ENCODE data around the gene TMEM19. TPM values are rescaled to one million over a fixed set of nuclear protein-coding genes. Genes with fewer than 3 reads are reported as not detected.
A peak's percentile ranks its signal among the peaks of the same experiment; 100 is the strongest.

Gene TMEM19
- total RNA-seq, 1 experiment from 2014 or later: 18.9 TPM

DNA sequence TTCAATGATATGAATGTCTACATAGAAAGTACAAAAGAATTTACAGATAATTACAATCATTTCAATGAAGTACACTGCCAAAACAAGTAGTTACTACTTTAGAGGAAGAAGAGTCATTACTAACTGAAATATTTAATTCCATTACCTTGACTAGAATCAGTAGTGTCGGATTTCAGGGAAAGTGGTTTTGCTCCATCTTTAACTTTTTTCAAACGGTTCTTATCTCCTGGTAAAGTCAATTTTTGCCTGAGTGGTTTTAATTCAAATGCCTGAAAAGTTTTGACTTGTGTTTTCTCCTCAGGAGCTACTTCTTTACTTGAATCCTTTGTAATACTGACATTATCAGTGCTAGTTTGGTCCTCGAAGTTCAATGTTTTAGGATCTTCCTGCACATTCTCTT lies 29.1 kb upstream of the TMEM19 start:
- H3K27ac ChIP-seq (ENCODE audit: low read depth, low read length): no peak overlapping the region
- no peak overlapping the region for H2AFZ ChIP-seq (ENCODE audit: low read depth, low read length, poor library complexity, severe bottlenecking)
- BruUV-seq (replicated peaks): no TSS peak
- peaks cover 0 to 4% of the 10 kb centered on the region in 2 experiments; a peak in 1 of 4 replicates for H3K9me3 ChIP-seq (ENCODE audit: control insufficient read depth in 1 of 2, insufficient read depth in 1 of 2, low read depth in 1 of 2, low read length in 2 of 2)
- ChIA-PET POLR2A (no interaction called here), CTCF (interaction anchor here (0.6 kb wide), 1 partner anchor 90 kb away, joined by 3 read pairs; no protein-coding TSS in a partner anchor), RAD21 (ENCODE audit: low non-redundant PET in 1 of 2, low total read pairs in 2 of 2, uncharacterized antibody in 2 of 2, unreplicated experiment in 2 of 2) (no interaction called here)
- ATAC-seq (no peak), DNase-seq (ENCODE audit: low read depth, low spot score) (no peak)
- H3K27me3 ChIP-seq (ENCODE audit: insufficient read depth, low read length): no peaks in the 10 kb centered on the region
- no peak overlapping the region for H3K9ac ChIP-seq (ENCODE audit: low read length)
- intact Hi-C loops (cut with micrococcal nuclease): no loop called here
- no peak overlapping the region for H3K4me3 ChIP-seq (replicated peaks in 1 of 2; ENCODE audit: low read depth in 1 of 2, low read length in 2 of 2)
- peaks cover 0 to 2% of the 10 kb centered on the region in 2 experiments; a peak in 2 of 4 replicates for H3K4me1 ChIP-seq (ENCODE audit: control insufficient read depth in 1 of 2, insufficient read depth in 2 of 2, low read length in 2 of 2)
- H3K4me2 ChIP-seq (ENCODE audit: low read length): no peak overlapping the region
- H3K79me2 ChIP-seq (ENCODE audit: insufficient read depth, low read length): peaks cover 99% of the 10 kb centered on the region
- no peak for TF ChIP-seq SIN3A (IDR thresholded peaks at IDR 0.05; ENCODE audit: low read depth)
- H3K36me3 ChIP-seq (ENCODE audit: control insufficient read depth in 1 of 2, insufficient read depth in 2 of 2, low read length in 2 of 2): peaks cover 27 to 52% of the 10 kb centered on the region in 2 experiments
- H3K9me2 ChIP-seq (ENCODE audit: insufficient read depth): no peaks in the 10 kb centered on the region
- peaks cover 7% of the 10 kb centered on the region; the same call in 1 of the 2 replicates for H4K20me1 ChIP-seq (ENCODE audit: insufficient read depth)

GRCh38 chr12:71661977-71662530 lies 23.8 kb upstream of the TMEM19 start:
- ChIA-PET RAD21 (ENCODE audit: low non-redundant PET in 1 of 2, low total read pairs in 2 of 2, uncharacterized antibody in 2 of 2, unreplicated experiment in 2 of 2) (no interaction called here), CTCF (no interaction called here), POLR2A (interaction anchor here (1.6 kb wide), 1 partner anchor 80 kb away, joined by 5 read pairs; no protein-coding TSS in a partner anchor)
- no peaks in the 10 kb centered on the region for H3K9me3 ChIP-seq (ENCODE audit: control insufficient read depth in 1 of 2, insufficient read depth in 1 of 2, low read depth in 1 of 2, low read length in 2 of 2)
- H3K4me1 ChIP-seq (ENCODE audit: control insufficient read depth in 1 of 2, insufficient read depth in 2 of 2, low read length in 2 of 2): peaks cover 11 to 18% of the 10 kb centered on the region in 2 experiments
- no peaks in the 10 kb centered on the region for H3K27me3 ChIP-seq (ENCODE audit: insufficient read depth, low read length)
- intact Hi-C loops (cut with micrococcal nuclease): loop anchor here (2.0 kb wide), 1 partner anchor 93 kb away; the partner anchor contains the start of gene RAB21
- no peaks in the 10 kb centered on the region for H3K9me2 ChIP-seq (ENCODE audit: insufficient read depth)
- no peak for ATAC-seq
- peaks cover 11% of the 10 kb centered on the region; the same call in 1 of the 2 replicates for H4K20me1 ChIP-seq (ENCODE audit: insufficient read depth)
- H3K27ac ChIP-seq (ENCODE audit: low read depth, low read length): no peak overlapping the region
- H3K4me2 ChIP-seq (ENCODE audit: low read length): peak overlapping the region; percentile 75
- peak overlapping the region; percentile 87 for H3K9ac ChIP-seq (ENCODE audit: low read length)
- peak overlapping the region; percentile 81 to 97 for H3K4me3 ChIP-seq (replicated peaks in 1 of 2; ENCODE audit: low read depth in 1 of 2, low read length in 2 of 2)
- no peak overlapping the region for H2AFZ ChIP-seq (ENCODE audit: low read depth, low read length, poor library complexity, severe bottlenecking)
- H3K79me2 ChIP-seq (ENCODE audit: insufficient read depth, low read length): peaks cover 87% of the 10 kb centered on the region
- DNase-seq (ENCODE audit: low read depth, low spot score): no peak
- TF ChIP-seq SIN3A (IDR thresholded peaks at IDR 0.05; ENCODE audit: low read depth) (no peak), FOSL1 (IDR thresholded peaks at IDR 0.05; ENCODE audit: low read depth) (no peak), CEBPB (IDR thresholded peaks at IDR 0.05; ENCODE audit: low read depth) (no peak), SRF (IDR thresholded peaks at IDR 0.05; ENCODE audit: low read depth) (no peak), POLR2A (IDR thresholded peaks at IDR 0.05; ENCODE audit: borderline replicate concordance, extremely low read depth, insufficient read depth, insufficient read length) (no peak), POLR2AphosphoS5 (IDR thresholded peaks at IDR 0.05; ENCODE audit: low read depth, low read length) (no peak), REST (IDR thresholded peaks at IDR 0.05; ENCODE audit: low read depth) (no peak), JUND (IDR thresholded peaks at IDR 0.05) (no peak), ATF3 (IDR thresholded peaks at IDR 0.05) (no peak), ZNF274 (IDR thresholded peaks at IDR 0.05; ENCODE audit: low read depth, low read length) (no peak), EZH2phosphoT487 (IDR thresholded peaks at IDR 0.05; ENCODE audit: borderline replicate concordance) (no peak), ELF1 (IDR thresholded peaks at IDR 0.05; ENCODE audit: borderline replicate concordance, low read depth) (no peak), CBX3 (IDR thresholded peaks at IDR 0.05; ENCODE audit: low read depth) (no peak)
- H3K36me3 ChIP-seq (ENCODE audit: control insufficient read depth in 1 of 2, insufficient read depth in 2 of 2, low read length in 2 of 2): peaks cover 15 to 19% of the 10 kb centered on the region in 2 experiments
- no TSS peak for BruUV-seq (replicated peaks)
